Measurements from ENCODE around the gene CMTM5.

DNA sequence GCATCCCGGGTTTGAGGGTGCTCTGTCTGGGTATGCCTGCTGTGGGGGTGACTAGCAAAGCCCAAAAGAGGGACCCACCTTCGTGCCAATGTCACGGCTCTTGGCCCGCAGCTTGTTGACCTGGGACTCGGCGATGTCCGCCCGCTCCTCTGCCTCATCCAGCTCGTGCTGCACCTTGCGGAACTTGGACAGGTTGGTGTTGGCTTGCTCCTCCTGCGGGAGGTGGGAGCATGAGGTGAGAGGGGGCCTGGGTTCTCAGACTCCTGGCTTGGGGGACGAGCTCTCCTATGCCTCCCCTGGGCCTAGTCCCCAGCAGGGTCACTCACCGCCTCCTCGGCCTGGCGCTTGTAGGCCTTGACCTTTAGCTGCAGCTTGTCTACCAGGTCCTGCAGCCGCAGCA is 36.8 kb downstream of the CMTM5 start:
- TF ChIP-seq RARB (CRISPR knock-in tag; IDR thresholded peaks at IDR 0.05): no peak
- TF ChIP-seq, protein P1, sequence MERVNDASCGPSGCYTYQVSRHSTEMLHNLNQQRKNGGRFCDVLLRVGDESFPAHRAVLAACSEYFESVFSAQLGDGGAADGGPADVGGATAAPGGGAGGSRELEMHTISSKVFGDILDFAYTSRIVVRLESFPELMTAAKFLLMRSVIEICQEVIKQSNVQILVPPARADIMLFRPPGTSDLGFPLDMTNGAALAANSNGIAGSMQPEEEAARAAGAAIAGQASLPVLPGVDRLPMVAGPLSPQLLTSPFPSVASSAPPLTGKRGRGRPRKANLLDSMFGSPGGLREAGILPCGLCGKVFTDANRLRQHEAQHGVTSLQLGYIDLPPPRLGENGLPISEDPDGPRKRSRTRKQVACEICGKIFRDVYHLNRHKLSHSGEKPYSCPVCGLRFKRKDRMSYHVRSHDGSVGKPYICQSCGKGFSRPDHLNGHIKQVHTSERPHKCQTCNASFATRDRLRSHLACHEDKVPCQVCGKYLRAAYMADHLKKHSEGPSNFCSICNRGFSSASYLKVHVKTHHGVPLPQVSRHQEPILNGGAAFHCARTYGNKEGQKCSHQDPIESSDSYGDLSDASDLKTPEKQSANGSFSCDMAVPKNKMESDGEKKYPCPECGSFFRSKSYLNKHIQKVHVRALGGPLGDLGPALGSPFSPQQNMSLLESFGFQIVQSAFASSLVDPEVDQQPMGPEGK (CRISPR knock-in tag; IDR thresholded peaks at IDR 0.05; ENCODE audit: borderline replicate concordance): no peak
- TF ChIP-seq, protein P2, sequence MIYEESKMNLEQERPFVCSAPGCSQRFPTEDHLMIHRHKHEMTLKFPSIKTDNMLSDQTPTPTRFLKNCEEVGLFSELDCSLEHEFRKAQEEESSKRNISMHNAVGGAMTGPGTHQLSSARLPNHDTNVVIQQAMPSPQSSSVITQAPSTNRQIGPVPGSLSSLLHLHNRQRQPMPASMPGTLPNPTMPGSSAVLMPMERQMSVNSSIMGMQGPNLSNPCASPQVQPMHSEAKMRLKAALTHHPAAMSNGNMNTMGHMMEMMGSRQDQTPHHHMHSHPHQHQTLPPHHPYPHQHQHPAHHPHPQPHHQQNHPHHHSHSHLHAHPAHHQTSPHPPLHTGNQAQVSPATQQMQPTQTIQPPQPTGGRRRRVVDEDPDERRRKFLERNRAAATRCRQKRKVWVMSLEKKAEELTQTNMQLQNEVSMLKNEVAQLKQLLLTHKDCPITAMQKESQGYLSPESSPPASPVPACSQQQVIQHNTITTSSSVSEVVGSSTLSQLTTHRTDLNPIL (CRISPR knock-in tag; IDR thresholded peaks at IDR 0.05; ENCODE audit: low read depth): no peak
- no peak for TF ChIP-seq ZNF8 (CRISPR knock-in tag; IDR thresholded peaks at IDR 0.05)
- TF ChIP-seq TOX (CRISPR knock-in tag; IDR thresholded peaks at IDR 0.05; ENCODE audit: borderline replicate concordance): no peak
- TF ChIP-seq OSR1 (CRISPR knock-in tag; IDR thresholded peaks at IDR 0.05): no peak
- no peak for TF ChIP-seq SNAI2 (CRISPR knock-in tag; IDR thresholded peaks at IDR 0.05)
- TF ChIP-seq ISL1 (CRISPR knock-in tag; IDR thresholded peaks at IDR 0.05): no peak
- TF ChIP-seq, protein P3, sequence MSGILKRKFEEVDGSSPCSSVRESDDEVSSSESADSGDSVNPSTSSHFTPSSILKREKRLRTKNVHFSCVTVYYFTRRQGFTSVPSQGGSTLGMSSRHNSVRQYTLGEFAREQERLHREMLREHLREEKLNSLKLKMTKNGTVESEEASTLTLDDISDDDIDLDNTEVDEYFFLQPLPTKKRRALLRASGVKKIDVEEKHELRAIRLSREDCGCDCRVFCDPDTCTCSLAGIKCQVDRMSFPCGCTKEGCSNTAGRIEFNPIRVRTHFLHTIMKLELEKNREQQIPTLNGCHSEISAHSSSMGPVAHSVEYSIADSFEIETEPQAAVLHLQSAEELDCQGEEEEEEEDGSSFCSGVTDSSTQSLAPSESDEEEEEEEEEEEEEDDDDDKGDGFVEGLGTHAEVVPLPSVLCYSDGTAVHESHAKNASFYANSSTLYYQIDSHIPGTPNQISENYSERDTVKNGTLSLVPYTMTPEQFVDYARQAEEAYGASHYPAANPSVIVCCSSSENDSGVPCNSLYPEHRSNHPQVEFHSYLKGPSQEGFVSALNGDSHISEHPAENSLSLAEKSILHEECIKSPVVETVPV (CRISPR knock-in tag; IDR thresholded peaks at IDR 0.05): no peak
- no peak for TF ChIP-seq ZNF565 (CRISPR knock-in tag; conservative IDR thresholded peaks at IDR 0.05; ENCODE audit: low read depth)
